HFF-Myc (cell line): ENCODE data around the gene DNAAF5.

Experiments
- DNase-seq: peaks from one replicate; pipeline ENCODE4 v3.0.0-alpha.2; 2011; ENCODE audit warnings: low read depth; ENCODE audit errors: extremely low read depth
- H3K4me3 ChIP-seq: replicated peaks from 2 replicates; pipeline ENCODE4 v1.5.1; 2011; ENCODE audit warnings: low read depth, mild to moderate bottlenecking, control low read depth, low read length
- TF ChIP-seq, protein P1 (sequence below): IDR thresholded peaks from 2 replicates; pipeline ENCODE4 v1.5.1; 2012; ENCODE audit warnings: mild to moderate bottlenecking, low read depth, low read length, control low read depth; ENCODE audit errors: missing control alignments

Gene DNAAF5

GRCh38 chr7:734808-735207 lies 8.3 kb downstream of the DNAAF5 start:
- no peak for DNase-seq
- TF ChIP-seq, protein P1, sequence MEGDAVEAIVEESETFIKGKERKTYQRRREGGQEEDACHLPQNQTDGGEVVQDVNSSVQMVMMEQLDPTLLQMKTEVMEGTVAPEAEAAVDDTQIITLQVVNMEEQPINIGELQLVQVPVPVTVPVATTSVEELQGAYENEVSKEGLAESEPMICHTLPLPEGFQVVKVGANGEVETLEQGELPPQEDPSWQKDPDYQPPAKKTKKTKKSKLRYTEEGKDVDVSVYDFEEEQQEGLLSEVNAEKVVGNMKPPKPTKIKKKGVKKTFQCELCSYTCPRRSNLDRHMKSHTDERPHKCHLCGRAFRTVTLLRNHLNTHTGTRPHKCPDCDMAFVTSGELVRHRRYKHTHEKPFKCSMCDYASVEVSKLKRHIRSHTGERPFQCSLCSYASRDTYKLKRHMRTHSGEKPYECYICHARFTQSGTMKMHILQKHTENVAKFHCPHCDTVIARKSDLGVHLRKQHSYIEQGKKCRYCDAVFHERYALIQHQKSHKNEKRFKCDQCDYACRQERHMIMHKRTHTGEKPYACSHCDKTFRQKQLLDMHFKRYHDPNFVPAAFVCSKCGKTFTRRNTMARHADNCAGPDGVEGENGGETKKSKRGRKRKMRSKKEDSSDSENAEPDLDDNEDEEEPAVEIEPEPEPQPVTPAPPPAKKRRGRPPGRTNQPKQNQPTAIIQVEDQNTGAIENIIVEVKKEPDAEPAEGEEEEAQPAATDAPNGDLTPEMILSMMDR: no peak
- H3K4me3 ChIP-seq: no peak overlapping the region

GRCh38 chr7:738241-738640 lies 11.7 kb downstream of the DNAAF5 start:
- DNase-seq: no peak
- TF ChIP-seq, protein P1: no peak

DNA sequence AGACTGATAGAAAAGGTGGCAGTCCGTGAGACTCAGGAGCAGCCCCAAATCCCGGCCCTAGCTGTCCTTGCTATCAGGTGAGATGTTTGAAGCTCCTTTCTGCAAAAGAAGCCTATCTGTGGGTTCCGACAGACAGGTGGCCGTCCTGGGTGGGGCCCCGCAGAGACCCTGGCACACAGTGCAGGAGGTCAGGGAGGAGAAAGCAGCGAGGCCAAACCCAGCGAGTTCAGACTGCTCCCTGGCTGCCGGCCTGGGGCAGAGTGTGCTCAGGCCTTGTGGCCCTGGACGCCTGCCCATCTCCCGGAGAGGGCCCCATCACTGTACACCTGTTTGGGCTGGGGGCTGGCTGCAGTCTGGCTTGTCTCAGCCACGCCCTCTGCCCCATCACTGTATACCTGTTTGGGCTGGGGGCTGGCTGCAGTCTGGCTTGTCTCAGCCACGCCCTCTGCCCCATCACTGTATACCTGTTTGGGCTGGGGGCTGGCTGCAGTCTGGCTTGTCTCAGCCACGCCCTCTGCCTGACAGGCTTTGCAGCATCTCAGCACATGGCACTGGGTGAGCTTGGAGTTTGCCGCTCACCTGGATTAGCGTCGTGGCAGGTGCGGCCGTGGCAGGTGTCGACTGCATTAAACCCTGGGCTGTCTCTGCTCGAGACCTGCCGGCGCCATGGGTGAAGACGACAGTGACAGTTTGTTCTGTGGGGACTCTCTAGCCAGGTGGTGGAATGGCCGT lies 12.4 kb downstream of the DNAAF5 start:
- H3K4me3 ChIP-seq: no peak overlapping the region
- DNase-seq: no peak
- TF ChIP-seq, protein P1: no peak

More at GRCh38 chr7:738241-738640, 11.7 kb downstream of the DNAAF5 start:
- H3K4me3 ChIP-seq: no peak overlapping the region

DNA sequence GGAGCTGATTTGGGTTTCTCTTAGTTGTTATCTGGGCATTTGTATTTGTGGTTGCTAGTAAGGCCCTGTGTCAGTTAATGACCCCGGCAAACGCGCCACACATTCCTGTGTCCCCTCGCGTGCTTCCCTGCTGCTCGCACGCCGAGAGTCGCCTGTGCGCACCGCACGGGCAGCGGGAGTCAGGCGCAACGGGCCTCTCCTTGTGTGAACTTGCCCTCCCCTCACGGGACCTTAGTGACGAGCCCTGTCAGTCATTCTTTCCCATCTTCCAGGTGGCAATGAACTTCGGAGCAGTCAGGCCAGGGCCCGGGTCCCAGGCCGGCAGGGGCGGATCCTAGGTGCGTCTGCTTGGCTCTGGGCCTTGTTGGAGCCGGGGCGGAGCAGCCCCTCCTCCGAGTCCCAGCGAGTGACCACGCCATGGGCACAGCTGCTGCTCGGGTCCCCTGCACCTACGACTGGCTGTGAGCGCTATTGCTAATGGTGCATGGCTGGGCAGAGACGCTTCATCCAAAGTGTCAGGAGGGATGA lies 13.0 kb downstream of the DNAAF5 start:
- TF ChIP-seq, protein P1: no peak
- no peak overlapping the region for H3K4me3 ChIP-seq
- no peak for DNase-seq

GRCh38 chr7:739983-740942 lies 13.8 kb downstream of the DNAAF5 start:
- TF ChIP-seq, protein P1: no peak
- DNase-seq: no peak
- H3K4me3 ChIP-seq: no peak overlapping the region

DNA sequence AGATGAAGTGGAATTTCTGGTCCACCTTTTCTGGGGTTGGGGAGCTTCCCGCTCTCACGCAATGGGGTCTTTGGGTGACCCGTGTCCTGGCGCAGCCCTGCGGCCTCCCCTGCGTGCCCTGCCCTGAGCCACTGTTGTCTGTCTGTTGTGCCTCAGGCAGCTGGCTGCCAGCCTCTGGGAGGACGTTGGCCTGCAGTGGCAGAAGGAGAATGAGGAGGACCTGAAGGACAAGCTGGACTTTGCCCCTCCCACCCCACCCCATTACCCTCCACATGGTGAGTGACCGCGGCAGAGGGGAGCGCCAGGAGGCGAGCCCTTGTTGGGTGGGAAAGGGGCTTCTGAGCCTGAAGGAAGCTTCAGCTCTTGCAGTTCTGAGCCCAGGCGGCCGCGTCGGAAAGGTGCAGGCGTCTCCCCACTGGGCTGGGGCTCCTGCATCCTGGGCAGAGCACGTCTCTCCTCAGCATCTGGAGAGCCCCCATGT lies 14.7 kb downstream of the DNAAF5 start:
- DNase-seq: no peak
- TF ChIP-seq, protein P1: no peak

More for the DNA sequence above, 14.7 kb downstream of the DNAAF5 start:
- no peak overlapping the region for H3K4me3 ChIP-seq
